Hepatocyte (in vitro differentiated cells): ENCODE data around the gene DNAJC1.

Experiments used
- EZH2 ChIP-seq: fragments of 200-600 bp; sonication (generic); IDR thresholded peaks from 2 replicates; pipeline ENCODE4 v1.6.1; 2016; ENCODE audit warnings: antibody characterized with exemption, mild to moderate bottlenecking, borderline replicate concordance
- EZH2phosphoT487 ChIP-seq: fragments of 200-600 bp; sonication (generic); IDR thresholded peaks from one replicate; pipeline ENCODE4 v1.6.1; 2018; ENCODE audit warnings: antibody characterized with exemption, mild to moderate bottlenecking, low read depth, moderate library complexity; ENCODE audit not compliant: unreplicated experiment, severe bottlenecking
- TF ChIP-seq, protein P1 (sequence below): fragments of 200-600 bp; sonication (generic); IDR thresholded peaks from 2 replicates; pipeline ENCODE4 v1.5.1; 2016; ENCODE audit warnings: antibody characterized with exemption, mild to moderate bottlenecking; ENCODE audit not compliant: poor library complexity

DNA sequence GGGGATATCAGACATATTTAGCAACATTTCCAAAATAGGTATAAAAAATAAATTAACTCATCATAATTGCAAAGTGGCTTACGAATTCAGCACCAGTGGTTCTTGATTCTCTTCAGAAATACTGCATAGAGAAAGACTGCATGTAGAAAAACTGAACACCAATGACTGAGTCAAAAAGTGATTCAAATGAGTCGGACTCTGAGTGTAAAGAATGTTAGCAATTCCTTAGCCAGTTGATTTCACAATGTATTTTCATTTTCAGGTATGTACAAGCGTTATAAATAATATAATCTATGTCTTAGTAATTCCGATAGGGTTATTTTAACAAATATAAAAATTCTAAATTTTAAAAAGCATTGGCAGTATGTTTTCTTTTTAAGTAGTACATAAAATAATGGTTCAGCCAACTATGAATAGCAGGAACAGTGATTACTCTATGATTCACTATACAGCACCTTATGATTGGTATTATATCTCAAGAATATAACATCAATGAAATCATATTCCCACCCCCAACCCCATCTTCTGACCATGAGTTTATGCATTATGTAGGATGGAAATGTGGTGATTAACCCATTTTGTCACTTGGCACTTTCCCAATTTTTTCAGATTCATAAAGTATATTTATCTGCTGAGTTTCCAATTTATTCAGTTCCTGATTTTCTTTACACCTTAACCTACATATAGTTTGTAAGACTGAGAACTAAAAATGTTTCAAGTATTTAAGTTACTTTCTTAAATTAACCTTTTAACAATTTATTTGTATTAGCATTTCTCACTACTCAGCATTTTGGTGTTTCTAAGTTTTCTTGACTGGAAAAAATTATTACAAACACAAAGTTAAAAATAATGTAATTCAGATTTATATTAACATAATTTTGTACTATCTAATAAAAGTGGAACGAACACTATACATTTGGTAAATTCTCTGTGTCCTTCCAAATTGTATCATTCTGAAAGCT is 33.9 kb downstream of the DNAJC1 start:
- TF ChIP-seq EZH2 = no peak
- TF ChIP-seq EZH2phosphoT487 = no peak
- TF ChIP-seq, protein P1, sequence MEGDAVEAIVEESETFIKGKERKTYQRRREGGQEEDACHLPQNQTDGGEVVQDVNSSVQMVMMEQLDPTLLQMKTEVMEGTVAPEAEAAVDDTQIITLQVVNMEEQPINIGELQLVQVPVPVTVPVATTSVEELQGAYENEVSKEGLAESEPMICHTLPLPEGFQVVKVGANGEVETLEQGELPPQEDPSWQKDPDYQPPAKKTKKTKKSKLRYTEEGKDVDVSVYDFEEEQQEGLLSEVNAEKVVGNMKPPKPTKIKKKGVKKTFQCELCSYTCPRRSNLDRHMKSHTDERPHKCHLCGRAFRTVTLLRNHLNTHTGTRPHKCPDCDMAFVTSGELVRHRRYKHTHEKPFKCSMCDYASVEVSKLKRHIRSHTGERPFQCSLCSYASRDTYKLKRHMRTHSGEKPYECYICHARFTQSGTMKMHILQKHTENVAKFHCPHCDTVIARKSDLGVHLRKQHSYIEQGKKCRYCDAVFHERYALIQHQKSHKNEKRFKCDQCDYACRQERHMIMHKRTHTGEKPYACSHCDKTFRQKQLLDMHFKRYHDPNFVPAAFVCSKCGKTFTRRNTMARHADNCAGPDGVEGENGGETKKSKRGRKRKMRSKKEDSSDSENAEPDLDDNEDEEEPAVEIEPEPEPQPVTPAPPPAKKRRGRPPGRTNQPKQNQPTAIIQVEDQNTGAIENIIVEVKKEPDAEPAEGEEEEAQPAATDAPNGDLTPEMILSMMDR = no peak
